ENCODE results near the gene TAF1D.

The TAF1D gene

GRCh38 chr11:93694109-93694508 lies 47.2 kb downstream of the TAF1D start:
- in situ Hi-C loops (cut with MboI; ENCODE audit: low pct_unique_long_range_greater_than_20kb, low sequenced_read_pairs, unreplicated experiment), result no loop called here
- no peak for DNase-seq (ENCODE audit: low spot score)
- TF ChIP-seq CTCF (IDR thresholded peaks at IDR 0.05; ENCODE audit: extremely low read depth, insufficient read depth, missing control alignments), result no peak

- peak; percentile 13 for DNase-seq (ENCODE audit: low spot score)
- in situ Hi-C loops (cut with MboI; ENCODE audit: low pct_unique_long_range_greater_than_20kb, low sequenced_read_pairs, unreplicated experiment), result no loop called here
- TF ChIP-seq CTCF (IDR thresholded peaks at IDR 0.05; ENCODE audit: extremely low read depth, insufficient read depth, missing control alignments), result no peak
These were observed 52.1 kb downstream of the TAF1D start for GRCh38 chr11:93689240-93689639.

- in situ Hi-C loops (cut with MboI; ENCODE audit: low pct_unique_long_range_greater_than_20kb, low sequenced_read_pairs, unreplicated experiment), result no loop called here
- no peak for TF ChIP-seq CTCF (IDR thresholded peaks at IDR 0.05; ENCODE audit: extremely low read depth, insufficient read depth, missing control alignments)
- no peak for DNase-seq (ENCODE audit: low spot score)
These were observed 54.5 kb downstream of the TAF1D start for GRCh38 chr11:93686812-93687211.

- DNase-seq (ENCODE audit: low spot score), result no peak
- in situ Hi-C loops (cut with MboI; ENCODE audit: low pct_unique_long_range_greater_than_20kb, low sequenced_read_pairs, unreplicated experiment), result no loop called here
- TF ChIP-seq CTCF (IDR thresholded peaks at IDR 0.05; ENCODE audit: extremely low read depth, insufficient read depth, missing control alignments), result no peak
These were observed 55.1 kb downstream of the TAF1D start for GRCh38 chr11:93686226-93686625.
